Measurements from ENCODE around the gene MYBPC2. TPM values are rescaled to one million over a fixed set of nuclear protein-coding genes. Genes with fewer than 3 reads are reported as not detected.

Gene MYBPC2
- total RNA-seq, 1 donor from 2014 or later, result 0.46 TPM

DNA sequence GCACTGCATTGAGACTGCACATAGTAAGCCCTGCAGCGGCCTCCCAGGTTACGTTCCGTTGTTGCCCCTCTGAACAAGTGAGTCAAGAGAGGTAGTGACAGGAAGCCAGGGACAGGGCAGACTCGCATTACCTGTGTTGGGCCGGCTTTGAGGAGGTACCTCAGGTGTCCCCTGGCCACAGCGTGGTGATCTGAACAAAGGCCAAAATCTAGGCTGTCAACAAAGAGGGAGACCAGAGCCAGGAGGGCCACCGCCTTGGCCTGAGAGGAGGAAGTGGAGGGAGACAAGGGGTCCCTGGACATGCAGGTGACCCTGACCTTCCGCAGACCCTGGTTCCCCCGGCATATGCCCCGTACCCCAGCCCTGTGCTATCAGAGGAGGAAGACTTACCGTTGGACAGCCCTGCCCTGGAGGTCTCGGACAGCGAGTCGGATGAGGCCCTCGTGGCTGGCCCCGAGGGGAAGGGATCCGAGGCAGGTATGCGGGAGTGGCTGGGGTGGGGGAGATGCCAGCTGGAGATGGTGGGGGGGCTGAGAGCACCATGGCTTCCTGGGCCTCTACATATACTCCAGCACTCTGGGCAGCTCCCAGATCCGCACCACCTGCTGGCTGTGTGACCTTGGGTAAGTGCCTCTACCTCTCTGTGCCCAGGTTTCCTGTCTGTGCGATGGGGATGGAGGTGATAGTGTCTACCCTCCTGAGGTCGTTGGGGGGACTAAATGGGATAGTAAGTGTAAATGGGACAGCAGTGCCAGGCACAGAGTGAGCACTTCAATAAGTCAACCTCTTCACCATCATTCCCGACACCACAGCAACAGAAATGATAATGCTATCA, 9.2 kb upstream of the MYBPC2 start:
- no peak overlapping the region for H3K4me3 Mint-ChIP-seq (ENCODE audit: unreplicated experiment)
- no peak for DNase-seq (ENCODE audit: low spot score)
- TF ChIP-seq, protein P1, sequence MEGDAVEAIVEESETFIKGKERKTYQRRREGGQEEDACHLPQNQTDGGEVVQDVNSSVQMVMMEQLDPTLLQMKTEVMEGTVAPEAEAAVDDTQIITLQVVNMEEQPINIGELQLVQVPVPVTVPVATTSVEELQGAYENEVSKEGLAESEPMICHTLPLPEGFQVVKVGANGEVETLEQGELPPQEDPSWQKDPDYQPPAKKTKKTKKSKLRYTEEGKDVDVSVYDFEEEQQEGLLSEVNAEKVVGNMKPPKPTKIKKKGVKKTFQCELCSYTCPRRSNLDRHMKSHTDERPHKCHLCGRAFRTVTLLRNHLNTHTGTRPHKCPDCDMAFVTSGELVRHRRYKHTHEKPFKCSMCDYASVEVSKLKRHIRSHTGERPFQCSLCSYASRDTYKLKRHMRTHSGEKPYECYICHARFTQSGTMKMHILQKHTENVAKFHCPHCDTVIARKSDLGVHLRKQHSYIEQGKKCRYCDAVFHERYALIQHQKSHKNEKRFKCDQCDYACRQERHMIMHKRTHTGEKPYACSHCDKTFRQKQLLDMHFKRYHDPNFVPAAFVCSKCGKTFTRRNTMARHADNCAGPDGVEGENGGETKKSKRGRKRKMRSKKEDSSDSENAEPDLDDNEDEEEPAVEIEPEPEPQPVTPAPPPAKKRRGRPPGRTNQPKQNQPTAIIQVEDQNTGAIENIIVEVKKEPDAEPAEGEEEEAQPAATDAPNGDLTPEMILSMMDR (IDR thresholded peaks at IDR 0.05; ENCODE audit: unreplicated experiment), result no peak
- peaks cover 18% of the 10 kb centered on the region for H3K27me3 Mint-ChIP-seq (ENCODE audit: unreplicated experiment)
- no peaks in the 10 kb centered on the region for H3K9me3 Mint-ChIP-seq (ENCODE audit: unreplicated experiment)
- peaks cover 8% of the 10 kb centered on the region for H3K36me3 Mint-ChIP-seq (ENCODE audit: low read depth, unreplicated experiment)
- peak overlapping the region; percentile 38 for H3K27ac Mint-ChIP-seq (ENCODE audit: unreplicated experiment)
- H3K4me1 Mint-ChIP-seq (ENCODE audit: unreplicated experiment), result peaks cover 11% of the 10 kb centered on the region

DNA sequence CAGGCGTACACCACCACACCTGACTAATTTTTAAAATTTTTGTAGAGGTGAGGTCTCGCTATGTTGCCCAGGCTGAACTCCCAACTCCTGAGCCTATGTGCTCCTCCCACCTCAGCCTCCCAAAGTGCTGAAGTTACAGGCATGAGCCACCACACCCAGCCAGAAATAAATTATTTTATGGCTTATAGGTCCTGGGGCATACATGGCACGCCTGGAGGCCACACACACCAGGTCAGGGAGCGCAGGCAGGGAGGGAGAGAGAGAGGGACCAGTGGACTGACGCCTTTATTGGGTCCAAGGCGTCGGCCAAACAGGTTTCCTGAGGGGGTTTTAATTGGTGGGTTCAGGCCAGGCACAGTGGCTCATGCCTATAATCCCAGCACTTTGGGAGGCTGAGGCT, 7.1 kb upstream of the MYBPC2 start:
- Mint-ChIP-seq H3K9me3 (ENCODE audit: unreplicated experiment) (no peaks in the 10 kb centered on the region), H3K36me3 (ENCODE audit: low read depth, unreplicated experiment) (no peaks in the 10 kb centered on the region), H3K4me3 (ENCODE audit: unreplicated experiment) (no peak overlapping the region), H3K27me3 (ENCODE audit: unreplicated experiment) (peaks cover 13% of the 10 kb centered on the region), H3K27ac (ENCODE audit: unreplicated experiment) (no peak overlapping the region), H3K4me1 (ENCODE audit: unreplicated experiment) (no peaks in the 10 kb centered on the region)
- TF ChIP-seq, protein P1 (IDR thresholded peaks at IDR 0.05; ENCODE audit: unreplicated experiment), result no peak
- DNase-seq (ENCODE audit: low spot score), result no peak

DNA sequence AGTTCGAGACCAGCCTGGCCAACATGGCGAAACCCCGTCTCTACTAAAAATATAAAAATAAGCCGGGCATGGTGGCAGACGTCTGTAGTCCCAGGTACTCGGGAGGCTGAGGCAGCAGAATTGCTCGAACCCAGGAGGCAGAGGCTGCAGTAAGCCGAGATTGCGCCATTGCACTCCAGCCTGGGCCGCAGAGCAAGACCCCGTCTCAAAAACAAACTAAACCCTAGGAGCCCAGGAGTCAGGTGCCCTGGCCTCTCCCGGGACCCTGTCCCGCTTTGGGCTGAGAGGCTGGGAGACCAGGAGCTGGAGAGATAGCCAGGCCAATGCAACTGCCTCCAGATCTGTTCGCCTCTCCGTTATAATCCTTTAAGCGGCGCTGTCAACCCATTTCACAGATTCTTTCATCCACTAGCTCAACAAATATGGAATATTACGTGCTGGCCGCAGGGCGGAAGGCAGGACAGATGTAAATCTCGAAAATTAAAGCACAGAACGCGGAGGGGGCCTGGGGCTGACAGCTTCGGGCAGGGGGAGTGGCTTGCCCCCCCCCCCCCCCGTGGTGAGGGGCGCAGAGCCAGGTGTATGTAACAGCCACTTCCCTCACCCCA, 5.3 kb upstream of the MYBPC2 start:
- TF ChIP-seq, protein P1 (IDR thresholded peaks at IDR 0.05; ENCODE audit: unreplicated experiment), result no peak
- no peaks in the 10 kb centered on the region for H3K9me3 Mint-ChIP-seq (ENCODE audit: unreplicated experiment)
- DNase-seq (ENCODE audit: low spot score), result no peak
- H3K4me3 Mint-ChIP-seq (ENCODE audit: unreplicated experiment), result no peak overlapping the region
- peaks cover 4% of the 10 kb centered on the region for H3K4me1 Mint-ChIP-seq (ENCODE audit: unreplicated experiment)
- H3K27ac Mint-ChIP-seq (ENCODE audit: unreplicated experiment), result no peak overlapping the region
- H3K36me3 Mint-ChIP-seq (ENCODE audit: low read depth, unreplicated experiment), result no peaks in the 10 kb centered on the region
- peaks cover 13% of the 10 kb centered on the region for H3K27me3 Mint-ChIP-seq (ENCODE audit: unreplicated experiment)

DNA sequence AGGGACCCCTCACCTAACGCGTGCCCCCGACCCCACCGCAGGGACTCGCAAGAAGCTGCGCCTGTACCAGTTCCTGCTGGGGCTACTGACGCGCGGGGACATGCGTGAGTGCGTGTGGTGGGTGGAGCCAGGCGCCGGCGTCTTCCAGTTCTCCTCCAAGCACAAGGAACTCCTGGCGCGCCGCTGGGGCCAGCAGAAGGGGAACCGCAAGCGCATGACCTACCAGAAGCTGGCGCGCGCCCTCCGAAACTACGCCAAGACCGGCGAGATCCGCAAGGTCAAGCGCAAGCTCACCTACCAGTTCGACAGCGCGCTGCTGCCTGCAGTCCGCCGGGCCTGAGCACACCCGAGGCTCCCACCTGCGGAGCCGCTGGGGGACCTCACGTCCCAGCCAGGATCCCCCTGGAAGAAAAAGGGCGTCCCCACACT, 4.7 kb upstream of the MYBPC2 start:
- peaks cover 1% of the 10 kb centered on the region for H3K9me3 Mint-ChIP-seq (ENCODE audit: unreplicated experiment)
- H3K4me3 Mint-ChIP-seq (ENCODE audit: unreplicated experiment), result no peak overlapping the region
- no peaks in the 10 kb centered on the region for H3K36me3 Mint-ChIP-seq (ENCODE audit: low read depth, unreplicated experiment)
- peaks cover 4% of the 10 kb centered on the region for H3K4me1 Mint-ChIP-seq (ENCODE audit: unreplicated experiment)
- TF ChIP-seq, protein P1 (IDR thresholded peaks at IDR 0.05; ENCODE audit: unreplicated experiment), result no peak
- H3K27me3 Mint-ChIP-seq (ENCODE audit: unreplicated experiment), result peaks cover 13% of the 10 kb centered on the region
- no peak overlapping the region for H3K27ac Mint-ChIP-seq (ENCODE audit: unreplicated experiment)
- no peak for DNase-seq (ENCODE audit: low spot score)

Data from endothelial cell (in vitro differentiated cells).